ENCODE data around the gene POLD4. TPM values are rescaled to one million over a fixed set of nuclear protein-coding genes. Genes with fewer than 3 reads are reported as not detected.

POLD4 gene
- total RNA-seq, 4 donors from 2014 or later = 38.6 to 105 (median 60.6) TPM

DNA sequence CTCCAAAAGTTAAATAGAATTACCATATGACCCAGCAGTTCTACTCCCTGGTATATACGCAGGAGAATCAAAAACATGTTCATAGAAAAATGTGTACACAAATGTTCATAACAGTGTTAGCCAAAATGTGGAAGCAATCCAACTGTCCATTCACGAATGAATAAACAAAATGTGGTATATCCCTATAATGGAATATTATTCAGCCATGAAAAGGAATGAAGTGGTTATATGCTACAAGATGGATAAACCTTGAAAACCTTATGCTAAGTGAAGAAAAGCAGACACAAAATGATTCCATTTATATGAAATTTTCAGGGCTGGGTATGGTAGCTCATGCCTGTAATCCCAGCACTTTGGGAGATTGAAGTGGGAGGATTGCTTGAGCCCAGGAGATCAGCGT lies 16.1 kb downstream of the POLD4 start:
- intact Hi-C loops (cut with DNase I) = no loop called here
- Histone ChIP-seq H3K27ac (no peak overlapping the region), H3K4me3 (replicated peaks in 1 of 3) (no peak overlapping the region), H3K27me3 (no peaks in the 10 kb centered on the region), H3K9me3 (no peaks in the 10 kb centered on the region), H3K4me1 (no peaks in the 10 kb centered on the region), H3K36me3 (no peaks in the 10 kb centered on the region)
- TF ChIP-seq POLR2A (IDR thresholded peaks at IDR 0.05) = no peak
- TF ChIP-seq, protein P1, sequence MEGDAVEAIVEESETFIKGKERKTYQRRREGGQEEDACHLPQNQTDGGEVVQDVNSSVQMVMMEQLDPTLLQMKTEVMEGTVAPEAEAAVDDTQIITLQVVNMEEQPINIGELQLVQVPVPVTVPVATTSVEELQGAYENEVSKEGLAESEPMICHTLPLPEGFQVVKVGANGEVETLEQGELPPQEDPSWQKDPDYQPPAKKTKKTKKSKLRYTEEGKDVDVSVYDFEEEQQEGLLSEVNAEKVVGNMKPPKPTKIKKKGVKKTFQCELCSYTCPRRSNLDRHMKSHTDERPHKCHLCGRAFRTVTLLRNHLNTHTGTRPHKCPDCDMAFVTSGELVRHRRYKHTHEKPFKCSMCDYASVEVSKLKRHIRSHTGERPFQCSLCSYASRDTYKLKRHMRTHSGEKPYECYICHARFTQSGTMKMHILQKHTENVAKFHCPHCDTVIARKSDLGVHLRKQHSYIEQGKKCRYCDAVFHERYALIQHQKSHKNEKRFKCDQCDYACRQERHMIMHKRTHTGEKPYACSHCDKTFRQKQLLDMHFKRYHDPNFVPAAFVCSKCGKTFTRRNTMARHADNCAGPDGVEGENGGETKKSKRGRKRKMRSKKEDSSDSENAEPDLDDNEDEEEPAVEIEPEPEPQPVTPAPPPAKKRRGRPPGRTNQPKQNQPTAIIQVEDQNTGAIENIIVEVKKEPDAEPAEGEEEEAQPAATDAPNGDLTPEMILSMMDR (IDR thresholded peaks at IDR 0.05) = no peak
- 91 to 92% methylated on average over 3 of the region's 3 CpGs for WGBS, 2 donors
- DNase-seq = no peak

DNA sequence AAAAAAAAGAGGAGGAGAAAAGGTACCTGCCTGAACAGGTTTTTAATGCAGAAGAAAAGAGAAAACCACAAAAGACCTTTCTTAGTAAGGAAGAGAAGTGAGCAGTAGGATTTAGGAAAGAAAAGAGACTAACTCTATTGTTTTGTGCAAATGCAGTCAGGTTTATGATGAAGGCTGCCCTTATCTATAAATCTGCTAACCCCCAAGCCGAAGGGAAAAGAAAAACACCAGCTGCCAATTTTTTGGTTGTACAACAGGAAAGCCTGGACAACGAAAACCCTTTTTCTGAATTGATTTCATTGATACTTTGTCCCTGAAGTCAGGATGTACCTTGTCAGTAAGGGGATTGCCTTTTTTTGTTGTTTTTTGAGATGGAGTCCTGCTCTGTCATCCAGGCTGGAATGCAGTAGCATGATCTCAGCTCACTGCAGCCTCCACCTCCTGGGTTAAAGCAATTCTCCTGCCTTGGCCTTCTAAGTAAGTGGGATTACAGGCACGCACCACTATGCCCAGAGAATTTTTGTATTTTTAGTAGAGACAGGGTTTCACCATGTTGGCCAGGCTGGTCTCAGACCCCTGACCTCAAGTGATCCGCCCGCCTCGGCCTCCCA lies 21.2 kb downstream of the POLD4 start:
- DNase-seq = no peak
- no peaks in the 10 kb centered on the region for H3K9me3 ChIP-seq
- H3K4me1 ChIP-seq = no peaks in the 10 kb centered on the region
- TF ChIP-seq, protein P1 (IDR thresholded peaks at IDR 0.05) = no peak
- no peak for TF ChIP-seq POLR2A (IDR thresholded peaks at IDR 0.05)
- no peak overlapping the region for H3K4me3 ChIP-seq (replicated peaks in 1 of 3)
- 88 to 94% methylated on average over 6 of the region's 6 CpGs for WGBS, 2 donors
- intact Hi-C loops (cut with DNase I) = no loop called here
- no peaks in the 10 kb centered on the region for H3K36me3 ChIP-seq
- no peaks in the 10 kb centered on the region for H3K27me3 ChIP-seq
- H3K27ac ChIP-seq = no peak overlapping the region

DNA sequence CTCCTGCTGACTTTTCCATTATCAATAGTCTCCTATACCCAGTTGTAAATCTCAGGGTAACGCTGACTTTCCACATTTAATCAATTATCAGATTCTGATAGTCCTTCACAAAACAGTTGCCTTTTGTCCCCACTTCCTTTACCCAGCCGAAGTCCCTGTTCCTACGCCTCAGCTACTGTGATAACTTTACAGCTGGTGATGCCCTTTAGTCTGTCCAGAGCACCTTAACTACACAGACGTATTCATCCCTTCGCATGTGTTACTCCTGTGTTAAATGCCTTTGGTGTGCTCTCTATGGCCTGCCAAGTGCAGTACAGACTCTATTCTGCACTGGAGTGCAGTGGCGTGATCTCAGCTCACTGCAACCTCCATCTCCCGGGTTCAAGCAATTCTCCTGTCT lies 29.8 kb downstream of the POLD4 start:
- no peak overlapping the region for H3K4me3 ChIP-seq (replicated peaks in 1 of 3)
- intact Hi-C loops (cut with DNase I) = no loop called here
- H3K9me3 ChIP-seq = no peaks in the 10 kb centered on the region
- H3K27ac ChIP-seq = no peak overlapping the region
- no peaks in the 10 kb centered on the region for H3K27me3 ChIP-seq
- H3K4me1 ChIP-seq = peaks cover 8 to 10% of the 10 kb centered on the region in 2 donors
- WGBS, 2 donors = 94 to 98% methylated on average over 7 of the region's 7 CpGs
- no peaks in the 10 kb centered on the region for H3K36me3 ChIP-seq
- no peak for DNase-seq
- TF ChIP-seq, protein P1 (IDR thresholded peaks at IDR 0.05) = no peak
- no peak for TF ChIP-seq POLR2A (IDR thresholded peaks at IDR 0.05)

DNA sequence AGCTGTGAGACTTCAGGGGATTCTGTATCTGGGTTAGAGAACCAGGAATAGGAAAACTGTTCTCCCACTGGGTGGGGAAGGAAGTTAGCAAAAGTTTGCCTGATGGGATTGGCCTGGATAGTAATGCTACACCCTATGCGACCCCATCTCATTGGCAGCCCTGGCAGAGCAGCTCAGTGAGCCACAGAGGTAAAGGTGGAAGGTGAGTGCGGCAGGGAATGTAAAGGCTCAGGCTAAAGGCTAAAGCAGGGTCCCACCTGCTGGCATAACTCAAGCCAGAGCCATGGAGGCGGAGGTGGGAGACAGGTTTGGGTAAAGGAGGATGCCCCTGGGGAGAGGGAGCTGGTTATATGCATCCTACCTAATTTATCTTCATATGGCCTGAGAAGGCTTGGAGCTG lies 31.3 kb downstream of the POLD4 start:
- WGBS, 2 donors = 98 to 100% methylated on average over 3 of the region's 3 CpGs
- Histone ChIP-seq H3K36me3 (no peaks in the 10 kb centered on the region), H3K27ac (no peak overlapping the region), H3K4me3 (replicated peaks in 1 of 3) (no peak overlapping the region), H3K27me3 (no peaks in the 10 kb centered on the region), H3K4me1 (peaks cover 11% of the 10 kb centered on the region in 2 donors), H3K9me3 (no peaks in the 10 kb centered on the region)
- TF ChIP-seq POLR2A (IDR thresholded peaks at IDR 0.05) = no peak
- TF ChIP-seq, protein P1 (IDR thresholded peaks at IDR 0.05) = no peak
- no peak for DNase-seq
- intact Hi-C loops (cut with DNase I) = no loop called here

DNA sequence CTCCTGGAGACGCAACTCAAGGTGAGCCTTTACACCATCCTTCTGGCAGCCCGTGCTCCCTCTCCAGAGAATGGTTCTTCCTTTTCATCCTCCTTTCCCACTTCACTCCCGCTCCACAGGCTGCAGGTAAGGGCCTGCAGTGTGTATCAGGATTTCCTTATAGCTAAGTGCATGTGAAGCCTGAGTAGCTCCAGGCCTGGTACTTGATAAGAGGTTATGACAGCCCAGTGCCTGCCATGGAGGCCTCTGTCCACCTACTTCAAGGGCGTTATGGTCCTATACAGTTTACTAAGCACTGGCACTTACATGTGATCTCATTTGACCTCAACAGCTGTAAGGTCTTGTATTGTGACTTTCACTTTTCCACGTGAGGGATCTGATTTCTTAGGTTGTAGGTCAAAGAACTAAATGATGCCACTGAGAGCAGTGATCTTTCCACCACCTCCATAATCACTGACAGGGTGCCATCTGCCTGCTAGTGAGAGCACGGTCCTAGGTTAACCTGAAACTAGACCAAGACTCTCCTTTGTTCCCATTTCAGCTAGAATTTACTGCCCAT lies 32.0 kb downstream of the POLD4 start:
- intact Hi-C loops (cut with DNase I) = no loop called here
- Histone ChIP-seq H3K4me3 (replicated peaks in 1 of 3) (no peak overlapping the region), H3K4me1 (peaks cover 15% of the 10 kb centered on the region in 2 donors), H3K27ac (no peak overlapping the region), H3K9me3 (no peaks in the 10 kb centered on the region), H3K27me3 (no peaks in the 10 kb centered on the region), H3K36me3 (no peaks in the 10 kb centered on the region)
- TF ChIP-seq, protein P1 (IDR thresholded peaks at IDR 0.05) = no peak
- TF ChIP-seq POLR2A (IDR thresholded peaks at IDR 0.05) = no peak
- 89 to 93% methylated on average over 6 of the region's 6 CpGs for WGBS, 2 donors
- DNase-seq = no peak
